WTC11 (cell line): ENCODE data around the gene TRAF2.

ENCODE experiments used
- CTCF ChIP-seq: fragments of 200-600 bp; IDR thresholded peaks from 2 replicates; pipeline ENCODE4 v1.8.0; 2022; ENCODE audit warnings: antibody characterized with exemption
- ETV6 ChIP-seq: sonication (generic); formaldehyde crosslinking; IDR thresholded peaks from 2 replicates; pipeline ENCODE4 v1.8.1; 2022; ENCODE audit warnings: mild to moderate bottlenecking, missing genetic modification reagents
- FOXP1 ChIP-seq: sonication (generic); formaldehyde crosslinking; IDR thresholded peaks from 2 replicates; pipeline ENCODE4 v1.8.0; 2022; ENCODE audit warnings: missing genetic modification reagents, mild to moderate bottlenecking, moderate library complexity, borderline replicate concordance
- ZNF121 ChIP-seq: sonication (generic); formaldehyde crosslinking; IDR thresholded peaks from 2 replicates; pipeline ENCODE4 v1.8.0; 2023; ENCODE audit warnings: missing genetic modification reagents

- TF ChIP-seq CTCF (no peak), FOXP1 (CRISPR knock-in tag) (no peak), ETV6 (CRISPR knock-in tag) (no peak), ZNF121 (no peak)
These were observed 79.6 kb downstream of the TRAF2 start for GRCh38 chr9:136965771-136966484.
